PFSK-1 (cell line): ENCODE measurements around the gene TRRAP.

Experiments
- FOXP2 ChIP-seq: optimal IDR thresholded peaks from 2 replicates; pipeline ENCODE3; 2011; ENCODE audit warnings: borderline replicate concordance, control low read depth, inconsistent platforms; ENCODE audit not compliant: insufficient read depth; ENCODE audit errors: extremely low read length, extremely low read depth
- POLR2AphosphoS5 ChIP-seq: IDR thresholded peaks from 2 replicates; pipeline ENCODE4 v1.6.1; 2012; ENCODE audit warnings: low read depth, mild to moderate bottlenecking, control low read depth, low read length, moderate library complexity
- REST ChIP-seq, 2 experiments: IDR thresholded peaks; 2 replicates each; pipeline versions ENCODE4 v1.6.1 to v1.8.0; 2011 to 2012; ENCODE audit warnings: low read depth in 2 of 2, low read length in 2 of 2, control low read depth in 1 of 2, inconsistent platforms in 1 of 2, mild to moderate bottlenecking in 1 of 2, moderate library complexity in 1 of 2; ENCODE audit not compliant: insufficient read depth in 1 of 2
- SIN3A ChIP-seq: IDR thresholded peaks from 2 replicates; pipeline ENCODE4 v1.6.1; 2012; ENCODE audit warnings: mild to moderate bottlenecking, low read length, moderate library complexity, borderline replicate concordance; ENCODE audit not compliant: insufficient read depth
- TAF1 ChIP-seq: IDR thresholded peaks from 2 replicates; pipeline ENCODE4 v1.6.1; 2012; ENCODE audit warnings: low read length, control low read depth, borderline replicate concordance; ENCODE audit not compliant: insufficient read depth

- TF ChIP-seq TAF1 (no peak), POLR2AphosphoS5 (no peak), REST (IDR thresholded peaks at IDR 0.05; ENCODE audit: insufficient read depth in 1 of 2, low read depth in 2 of 2, low read length in 2 of 2) (no peak), FOXP2 (no peak), SIN3A (no peak)
Observed at GRCh38 chr7:98913026-98913425, 34.7 kb downstream of the TRRAP start.
